Measurements from ENCODE around the gene RTP3.
"Not testable (repeated sequence)": the region's sequence is repeated elsewhere in the genome, so short reads cannot be mapped to it uniquely, and the experiment has no call there.

The RTP3 gene

GRCh38 chr3:46540550-46540949 is 42.8 kb downstream of the RTP3 start:
- intact Hi-C loops (cut with DNase I): no loop called here

GRCh38 chr3:46541835-46542234 is 44.1 kb downstream of the RTP3 start:
- intact Hi-C loops (cut with DNase I): no loop called here

More at GRCh38 chr3:46540550-46540949, 42.8 kb downstream of the RTP3 start:
- no peak for DNase-seq

GRCh38 chr3:46542344-46542743 is 44.6 kb downstream of the RTP3 start:
- intact Hi-C loops (cut with DNase I): no loop called here
- DNase-seq: no peak

More at GRCh38 chr3:46541835-46542234, 44.1 kb downstream of the RTP3 start:
- no peak for DNase-seq

GRCh38 chr3:46542801-46543201 is 45.0 kb downstream of the RTP3 start:
- no peak for DNase-seq
- intact Hi-C loops (cut with DNase I): no loop called here

GRCh38 chr3:46544771-46545503 is 47.2 kb downstream of the RTP3 start:
- intact Hi-C loops (cut with DNase I): no loop called here
- no peak for DNase-seq

- intact Hi-C loops (cut with DNase I): no loop called here
- no peak for DNase-seq
Observed at GRCh38 chr3:46545818-46546630, 48.2 kb downstream of the RTP3 start.

- intact Hi-C loops (cut with DNase I): no loop called here
- no peak for DNase-seq
Observed at GRCh38 chr3:46546896-46547440, 49.2 kb downstream of the RTP3 start.

- DNase-seq: not testable (repeated sequence)
Observed at GRCh38 chr3:46548611-46549010, 50.8 kb downstream of the RTP3 start.

GRCh38 chr3:46549408-46549904 is 51.7 kb downstream of the RTP3 start:
- intact Hi-C loops (cut with DNase I): no loop called here
- DNase-seq: no peak

More at GRCh38 chr3:46548611-46549010, 50.8 kb downstream of the RTP3 start:
- intact Hi-C loops (cut with DNase I): not testable (repeated sequence)

GRCh38 chr3:46549989-46550388 is 52.2 kb downstream of the RTP3 start:
- intact Hi-C loops (cut with DNase I): no loop called here
- DNase-seq: no peak
